Esophagus muscularis mucosa (tissue), 3 donors: ENCODE results near the gene CLEC18A.
"Not testable (repeated sequence)": the region's sequence is repeated elsewhere in the genome, so short reads cannot be mapped to it uniquely, and the experiment has no call there.

Source experiments
- CTCF ChIP-seq, 3 experiments: fragments of 200-600 bp in 2 of 3; fragments of 450-650 bp in 1 of 3; sonication (generic) in 2 of 3; IDR thresholded peaks; one replicate each; pipeline ENCODE4 v1.5.1; 2017 to 2019; ENCODE audit warnings: antibody characterized with exemption in 3 of 3, mild to moderate bottlenecking in 2 of 3, moderate library complexity in 1 of 3
- POLR2A ChIP-seq: fragments of 450-650 bp; IDR thresholded peaks from one replicate; pipeline ENCODE4 v1.6.1; 2017; ENCODE audit warnings: antibody characterized with exemption, moderate library complexity, mild to moderate bottlenecking, low read depth

GRCh38 chr16:69952116-69952515 lies 982 bp downstream of the CLEC18A start:
- not testable (repeated sequence) for TF ChIP-seq CTCF (IDR thresholded peaks at IDR 0.05); POLR2A
